ENCODE results near the gene ZFYVE28.

Gene ZFYVE28

DNA sequence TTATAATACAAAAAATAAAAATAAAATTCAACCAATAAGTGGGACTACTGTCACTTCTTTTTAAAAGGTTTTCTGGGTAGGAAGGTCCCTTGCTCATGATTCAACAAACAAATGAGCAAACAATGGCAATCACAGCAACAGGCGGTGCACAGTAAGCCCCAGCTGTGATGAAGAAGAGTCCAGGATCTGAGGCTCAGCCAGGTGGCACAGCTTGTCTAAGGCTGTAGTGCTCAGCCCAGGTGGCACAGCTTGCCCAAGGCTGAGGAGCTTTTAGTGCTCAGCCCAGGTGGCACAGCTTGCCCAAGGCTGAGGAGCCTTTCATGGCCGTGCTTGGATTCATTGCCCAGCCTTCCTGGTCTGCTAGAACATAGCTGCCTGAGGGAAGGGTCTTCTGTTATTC is 75.0 kb downstream of the ZFYVE28 start:
- in situ Hi-C loops (cut with HindIII; ENCODE audit: low sequenced_read_pairs), result no loop called here
- no peak overlapping the region for H3K4me3 ChIP-seq (ENCODE audit: low read depth, low read length)
- TF ChIP-seq, protein P1, sequence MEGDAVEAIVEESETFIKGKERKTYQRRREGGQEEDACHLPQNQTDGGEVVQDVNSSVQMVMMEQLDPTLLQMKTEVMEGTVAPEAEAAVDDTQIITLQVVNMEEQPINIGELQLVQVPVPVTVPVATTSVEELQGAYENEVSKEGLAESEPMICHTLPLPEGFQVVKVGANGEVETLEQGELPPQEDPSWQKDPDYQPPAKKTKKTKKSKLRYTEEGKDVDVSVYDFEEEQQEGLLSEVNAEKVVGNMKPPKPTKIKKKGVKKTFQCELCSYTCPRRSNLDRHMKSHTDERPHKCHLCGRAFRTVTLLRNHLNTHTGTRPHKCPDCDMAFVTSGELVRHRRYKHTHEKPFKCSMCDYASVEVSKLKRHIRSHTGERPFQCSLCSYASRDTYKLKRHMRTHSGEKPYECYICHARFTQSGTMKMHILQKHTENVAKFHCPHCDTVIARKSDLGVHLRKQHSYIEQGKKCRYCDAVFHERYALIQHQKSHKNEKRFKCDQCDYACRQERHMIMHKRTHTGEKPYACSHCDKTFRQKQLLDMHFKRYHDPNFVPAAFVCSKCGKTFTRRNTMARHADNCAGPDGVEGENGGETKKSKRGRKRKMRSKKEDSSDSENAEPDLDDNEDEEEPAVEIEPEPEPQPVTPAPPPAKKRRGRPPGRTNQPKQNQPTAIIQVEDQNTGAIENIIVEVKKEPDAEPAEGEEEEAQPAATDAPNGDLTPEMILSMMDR (IDR thresholded peaks at IDR 0.05; ENCODE audit: low read depth, low read length, missing control alignments), result no peak
- DNase-seq (ENCODE audit: low read depth), result no peak

DNA sequence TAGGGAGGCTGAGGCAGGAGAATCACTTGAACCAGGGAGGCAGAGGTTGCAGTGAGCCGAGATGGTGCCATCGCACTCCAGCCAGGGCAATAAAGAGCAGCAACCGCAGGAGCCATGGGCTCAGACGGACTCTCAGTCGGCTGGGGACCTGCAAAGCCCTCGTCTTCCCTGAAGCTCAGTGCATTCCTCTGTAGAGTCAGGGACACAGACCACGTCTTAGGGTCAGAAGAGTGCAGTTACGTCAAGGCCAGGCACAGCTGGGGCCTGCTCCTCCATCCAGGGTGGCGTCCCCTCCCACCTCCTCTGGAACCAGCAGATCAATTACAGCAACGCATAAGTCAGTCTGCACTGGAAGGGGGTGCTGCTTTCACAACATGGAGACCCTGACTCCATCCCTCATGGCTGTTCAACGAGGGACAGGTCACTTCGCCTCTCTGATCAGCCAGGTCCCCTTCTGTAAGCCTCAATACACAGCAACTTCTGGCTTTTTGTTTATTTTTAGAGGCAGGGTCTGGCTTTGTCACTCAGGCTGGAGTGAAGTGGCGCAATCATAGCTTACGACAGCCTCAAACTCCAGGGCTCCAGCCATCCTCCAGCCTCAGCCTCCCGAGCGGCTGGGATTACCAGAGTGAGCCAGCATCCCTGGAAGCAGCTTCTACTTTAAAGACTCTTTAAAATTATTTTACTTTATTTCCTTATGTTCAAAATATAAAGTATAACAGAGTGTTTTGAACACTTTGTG is 76.4 kb downstream of the ZFYVE28 start:
- DNase-seq (ENCODE audit: low read depth), result no peak
- TF ChIP-seq, protein P1 (IDR thresholded peaks at IDR 0.05; ENCODE audit: low read depth, low read length, missing control alignments), result no peak
- in situ Hi-C loops (cut with HindIII; ENCODE audit: low sequenced_read_pairs), result no loop called here
- H3K4me3 ChIP-seq (ENCODE audit: low read depth, low read length), result no peak overlapping the region

DNA sequence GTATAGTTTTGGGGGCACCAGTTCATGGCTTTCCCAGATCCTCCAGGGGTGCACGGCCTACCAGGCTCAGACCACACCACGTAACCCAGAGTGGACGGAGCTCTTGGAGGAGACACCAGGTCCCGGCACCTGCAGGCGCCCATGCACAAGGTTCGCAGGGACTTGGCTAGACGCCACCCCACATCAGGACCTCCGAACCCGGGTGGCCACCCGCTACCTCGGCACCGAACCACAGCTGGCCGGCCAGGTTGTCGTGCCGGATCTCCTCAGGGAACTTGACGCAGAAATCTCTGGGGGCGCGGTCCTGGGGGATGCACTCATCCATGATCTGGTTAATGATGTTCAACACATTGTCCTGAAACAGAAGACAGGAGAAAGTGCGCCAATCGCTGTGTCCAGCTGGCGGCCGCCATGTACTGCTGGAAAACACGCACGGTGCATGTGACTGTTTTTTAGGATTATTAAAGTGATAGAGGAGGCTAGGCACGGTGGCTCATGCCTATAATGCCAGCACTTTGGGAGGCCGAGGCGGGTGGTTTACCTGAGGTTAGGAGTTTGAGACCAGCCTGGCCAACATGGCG is 77.1 kb downstream of the ZFYVE28 start:
- in situ Hi-C loops (cut with HindIII; ENCODE audit: low sequenced_read_pairs), result no loop called here
- TF ChIP-seq, protein P1 (IDR thresholded peaks at IDR 0.05; ENCODE audit: low read depth, low read length, missing control alignments), result no peak
- H3K4me3 ChIP-seq (ENCODE audit: low read depth, low read length), result no peak overlapping the region
- DNase-seq (ENCODE audit: low read depth), result no peak

DNA sequence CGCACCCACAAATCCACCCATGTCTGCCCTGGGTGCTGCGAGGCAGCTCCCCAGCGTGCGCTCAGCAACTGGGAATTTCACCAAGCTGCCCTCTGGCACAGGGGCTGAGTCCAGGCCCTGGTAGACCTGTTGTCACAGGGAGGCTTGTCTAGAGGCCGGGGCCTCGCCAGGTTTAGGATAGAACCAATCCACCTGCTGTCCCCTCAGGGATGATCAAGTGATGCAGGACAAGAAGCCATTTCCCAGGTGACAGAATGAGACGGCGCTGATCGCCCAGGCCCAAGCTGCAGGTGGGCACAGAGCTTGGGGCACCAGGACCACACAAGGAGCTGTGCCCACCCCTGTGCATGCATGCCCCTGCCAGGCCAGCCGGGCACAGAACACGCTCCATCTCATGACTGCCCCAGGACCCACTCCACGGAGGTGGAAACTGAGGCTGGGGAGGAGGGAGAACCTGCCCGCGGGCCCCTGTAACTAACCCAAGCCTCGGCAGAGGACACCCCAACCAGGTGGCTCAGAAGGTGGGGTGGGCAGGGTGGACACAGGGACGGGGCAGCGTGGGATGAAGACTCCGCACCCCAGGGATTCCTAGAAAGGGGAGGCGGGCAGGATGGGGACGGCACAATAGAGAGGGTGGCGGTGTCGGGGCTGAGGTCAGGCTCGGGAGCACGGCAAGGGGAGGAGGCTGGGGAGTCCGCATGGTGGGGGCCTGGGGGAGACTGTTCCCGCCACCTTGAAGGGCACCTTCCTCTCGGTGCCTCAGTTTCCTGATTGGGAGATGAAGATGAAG is 78.0 kb downstream of the ZFYVE28 start:
- DNase-seq (ENCODE audit: low read depth), result no peak
- TF ChIP-seq, protein P1 (IDR thresholded peaks at IDR 0.05; ENCODE audit: low read depth, low read length, missing control alignments), result no peak
- in situ Hi-C loops (cut with HindIII; ENCODE audit: low sequenced_read_pairs), result no loop called here

DNA sequence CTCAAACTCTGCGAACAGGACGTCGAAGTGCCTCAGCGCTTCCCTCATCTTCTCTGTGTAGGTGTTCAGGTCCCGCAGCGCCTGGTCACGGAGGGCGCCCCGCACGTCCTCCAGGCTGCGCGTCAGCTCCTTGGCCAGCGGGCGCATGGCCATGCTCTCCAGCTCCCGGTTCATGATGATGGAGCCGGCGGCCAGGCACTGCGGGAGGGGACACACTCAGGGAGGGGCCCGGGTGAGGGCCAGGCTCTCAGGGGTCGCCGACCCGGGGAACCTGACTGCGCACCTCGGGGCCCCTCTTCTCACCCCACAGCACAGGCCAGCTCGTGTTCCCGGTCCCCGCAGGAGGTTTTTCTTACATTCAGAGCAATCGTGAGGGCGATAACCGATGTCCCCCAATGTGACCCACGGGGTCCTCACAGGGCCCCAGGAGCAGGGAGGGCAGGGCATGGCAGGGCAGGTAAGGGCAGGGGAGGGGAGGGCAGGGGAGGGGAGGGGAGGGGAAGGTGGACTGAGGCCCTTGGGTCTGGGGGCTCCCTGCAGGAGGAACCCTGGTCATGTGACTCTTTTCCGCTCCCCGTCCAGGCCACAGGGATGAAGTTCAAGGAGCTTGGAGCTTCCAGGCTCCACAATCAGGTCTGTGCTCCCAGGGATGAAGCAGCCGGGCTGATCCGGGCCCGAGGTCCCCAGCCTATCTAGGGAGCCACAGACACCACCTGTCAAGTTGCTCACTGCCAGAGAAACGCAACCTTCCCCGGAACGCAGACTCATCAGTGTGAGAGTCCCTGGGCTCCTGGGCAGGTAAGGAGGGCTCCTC is 78.8 kb downstream of the ZFYVE28 start:
- TF ChIP-seq, protein P1 (IDR thresholded peaks at IDR 0.05; ENCODE audit: low read depth, low read length, missing control alignments), result no peak
- no peak overlapping the region for H3K4me3 ChIP-seq (ENCODE audit: low read depth, low read length)
- DNase-seq (ENCODE audit: low read depth), result no peak
- in situ Hi-C loops (cut with HindIII; ENCODE audit: low sequenced_read_pairs), result no loop called here

More for the DNA sequence above, 78.0 kb downstream of the ZFYVE28 start:
- H3K4me3 ChIP-seq (ENCODE audit: low read depth, low read length), result no peak overlapping the region
